ENCODE data around the gene SSBP4.
"Not testable (repeated sequence)": the region's sequence is repeated elsewhere in the genome, so short reads cannot be mapped to it uniquely, and the experiment has no call there.

Gene SSBP4

DNA sequence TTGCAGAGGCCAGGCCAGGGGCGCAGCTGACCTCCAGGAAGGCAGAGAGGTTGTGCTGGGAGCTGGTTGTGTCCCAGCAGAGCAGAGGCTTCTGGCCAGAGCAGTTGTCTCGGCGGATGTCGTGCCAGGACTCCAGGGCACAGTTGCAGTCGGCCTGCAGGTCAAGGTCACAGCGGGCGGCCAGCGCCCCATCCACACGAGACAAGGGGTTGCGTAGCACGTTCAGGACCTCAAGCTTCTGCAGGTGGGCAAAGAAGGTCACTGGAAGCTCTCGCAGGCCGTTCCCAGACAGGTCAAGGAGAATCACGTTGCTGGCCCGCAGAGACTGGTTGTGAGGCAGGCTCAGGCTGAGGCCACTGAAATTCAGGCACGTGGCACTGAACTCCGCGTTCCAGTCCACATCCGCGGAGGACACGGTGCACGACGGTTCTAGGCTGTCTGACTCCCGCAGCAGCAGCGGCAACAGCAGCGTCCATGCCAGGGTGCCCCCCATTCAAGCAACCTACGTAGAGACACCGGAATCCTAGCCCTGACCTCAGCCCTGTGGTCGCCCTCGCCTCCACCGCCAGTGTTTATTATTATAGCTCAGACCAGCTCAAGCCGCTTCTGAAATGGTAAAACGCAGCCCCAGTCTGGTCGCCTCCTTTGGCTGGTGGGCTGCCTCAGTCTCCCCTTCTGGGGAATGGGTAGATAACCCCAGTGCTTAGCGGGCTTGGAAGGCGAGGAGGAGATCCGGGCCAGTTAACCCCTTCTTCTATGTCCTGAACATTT, 22.5 kb upstream of the SSBP4 start:
- no peak for DNase-seq

DNA sequence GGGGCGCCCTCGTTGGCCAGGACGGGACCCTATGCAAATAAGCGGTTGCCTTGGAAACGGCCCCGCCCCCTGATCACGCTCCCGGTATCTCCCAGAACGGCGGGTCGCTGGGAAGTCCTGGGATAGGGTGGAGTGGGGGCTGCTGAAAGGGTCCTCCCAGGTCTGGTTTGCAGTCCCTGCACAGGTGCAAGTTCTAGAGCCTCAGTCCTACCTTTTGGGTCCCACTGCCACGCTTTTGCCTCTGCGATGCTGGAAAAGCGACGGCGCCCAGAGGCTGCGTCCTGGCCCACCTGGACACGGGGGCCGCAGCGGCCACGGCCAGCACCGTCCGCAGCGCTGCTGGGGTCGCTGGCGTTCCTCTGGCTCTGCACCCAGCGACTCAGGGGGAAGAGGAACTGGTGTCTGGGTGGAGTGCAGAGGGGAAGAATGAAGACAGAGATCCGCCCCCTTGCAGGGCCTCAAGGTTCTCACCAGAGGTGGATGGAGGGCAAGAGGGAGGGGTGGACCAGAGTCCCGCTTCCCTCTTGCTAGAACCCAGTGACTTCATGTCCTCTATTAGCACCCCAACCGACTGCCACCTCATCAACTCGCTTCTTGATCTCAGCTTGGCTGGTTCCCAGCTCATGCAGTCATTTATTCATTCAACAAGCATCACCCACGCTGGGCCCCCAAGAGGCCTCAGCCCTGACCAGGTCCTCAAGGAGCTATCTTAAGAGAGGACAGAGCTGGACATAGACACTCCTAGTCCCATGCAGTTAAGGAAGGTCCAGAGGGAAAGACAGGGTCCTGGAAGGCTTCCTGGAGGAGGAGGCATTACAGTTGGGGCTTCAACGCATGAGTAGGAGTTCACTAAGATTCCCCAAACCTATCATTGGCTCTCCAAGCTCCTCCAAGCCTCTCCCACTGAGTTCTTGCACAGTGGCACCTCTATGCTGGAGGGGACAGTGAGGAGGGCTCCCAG, 21.7 kb upstream of the SSBP4 start, which contains the start of gene LRRC25:
LRRC25 (minus strand) TSS at position 381 of the 961 bp plus-strand sequence. CDS start 659 bp downstream, outside the sequence.
- DNase-seq = no peak

DNA sequence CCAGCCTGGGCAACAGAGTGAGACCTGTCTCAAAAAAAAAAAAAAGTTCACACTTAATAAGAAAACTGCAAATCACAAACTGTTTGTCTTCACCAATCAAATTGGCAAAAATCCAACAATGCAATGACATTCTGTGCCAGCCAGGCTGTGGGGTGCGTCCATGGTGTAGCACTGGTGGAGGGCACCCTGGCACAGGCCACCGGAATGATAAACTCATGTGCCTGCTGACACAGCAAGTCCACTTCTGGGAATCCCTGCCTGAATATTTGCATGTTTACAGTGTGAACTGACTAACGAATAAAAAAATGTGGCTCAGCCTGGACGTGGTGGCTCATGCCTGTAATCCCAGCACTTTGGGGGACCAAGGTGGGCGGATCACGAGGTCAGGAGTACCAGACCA, 20.2 kb upstream of the SSBP4 start:
- no peak for DNase-seq

DNA sequence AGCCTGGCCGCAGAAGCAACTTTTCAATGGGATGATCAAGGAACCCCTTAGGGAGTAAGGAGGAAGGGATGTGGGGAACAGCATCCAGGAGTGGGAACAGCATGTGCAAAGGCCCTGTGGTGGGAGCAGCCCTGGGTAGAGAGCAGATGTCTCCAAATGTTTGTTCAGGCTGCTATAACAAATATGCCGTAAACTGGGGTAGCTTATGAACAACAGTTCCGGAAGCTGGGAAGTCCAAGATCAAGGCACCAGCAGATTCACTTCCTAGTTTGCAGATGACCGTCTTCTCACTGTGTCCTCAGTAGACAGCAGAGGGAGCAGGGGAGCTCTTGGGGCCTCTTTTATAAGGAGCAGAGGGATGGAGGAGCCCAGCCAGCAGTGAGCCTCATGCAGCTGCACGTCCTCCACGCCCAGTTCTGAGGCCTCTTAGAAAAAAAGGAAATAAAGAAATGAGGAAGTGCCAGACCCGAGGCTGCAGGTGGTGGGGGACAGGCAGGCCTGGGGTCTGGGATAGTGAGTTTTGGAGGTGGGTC, 17.6 kb upstream of the SSBP4 start:
- no peak for DNase-seq

DNA sequence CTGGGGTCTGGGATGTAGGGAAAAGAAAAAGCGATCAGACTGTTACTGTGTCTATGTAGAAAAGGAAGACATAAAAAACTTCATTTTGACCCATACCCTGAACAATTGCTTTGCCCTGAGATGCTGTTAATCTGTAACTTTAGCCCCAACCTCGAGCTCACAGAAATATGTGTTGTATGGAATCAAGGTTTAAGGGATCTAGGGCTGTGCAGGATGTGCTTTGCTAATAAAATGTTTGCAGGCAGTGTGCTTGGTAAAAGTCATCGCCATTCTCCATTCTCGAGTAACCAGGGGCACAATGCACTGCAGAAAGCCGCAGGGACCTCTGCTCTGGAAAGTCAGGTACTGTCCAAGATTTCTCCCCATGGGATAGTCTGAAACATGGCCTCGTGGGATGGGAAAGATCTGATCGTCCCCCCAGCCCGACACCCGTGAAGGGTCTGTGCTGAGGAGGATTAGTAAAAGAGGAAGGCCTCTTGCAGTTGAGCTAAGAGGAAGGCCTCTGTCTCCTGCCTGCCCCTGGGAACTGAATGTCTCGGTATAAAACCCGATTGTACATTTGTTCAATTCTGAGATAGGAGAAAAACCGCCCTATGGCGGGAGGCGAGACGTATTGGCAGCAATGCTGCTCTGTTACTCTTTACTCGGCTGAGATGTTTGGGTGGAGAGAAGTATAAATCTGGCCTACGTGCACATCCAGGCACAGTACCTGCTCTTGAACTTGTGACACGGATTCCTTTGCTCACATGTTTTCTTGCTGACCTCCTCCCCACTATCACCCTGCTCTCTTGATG, 16.5 kb upstream of the SSBP4 start:
- DNase-seq = not testable (repeated sequence)

DNA sequence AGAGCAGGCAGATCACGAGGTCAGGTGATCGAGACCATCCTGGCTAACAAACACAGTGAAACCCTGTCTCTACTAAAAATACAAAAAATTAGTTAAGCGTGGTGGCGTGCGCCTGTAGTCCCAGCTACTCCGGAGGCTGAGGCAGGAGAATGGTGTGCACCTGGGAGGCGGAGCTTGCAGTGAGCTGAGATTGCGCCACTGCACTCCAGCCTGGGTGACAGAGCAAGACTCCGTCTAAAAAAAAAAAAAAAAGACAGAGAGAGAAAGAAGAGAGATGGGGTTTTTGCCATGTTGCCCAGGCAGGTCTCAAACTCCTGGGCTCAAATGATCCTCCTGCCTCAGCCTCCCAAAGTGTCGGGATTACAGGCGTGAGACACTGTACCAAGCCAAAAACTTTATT, 13.4 kb upstream of the SSBP4 start:
- not testable (repeated sequence) for DNase-seq

DNA sequence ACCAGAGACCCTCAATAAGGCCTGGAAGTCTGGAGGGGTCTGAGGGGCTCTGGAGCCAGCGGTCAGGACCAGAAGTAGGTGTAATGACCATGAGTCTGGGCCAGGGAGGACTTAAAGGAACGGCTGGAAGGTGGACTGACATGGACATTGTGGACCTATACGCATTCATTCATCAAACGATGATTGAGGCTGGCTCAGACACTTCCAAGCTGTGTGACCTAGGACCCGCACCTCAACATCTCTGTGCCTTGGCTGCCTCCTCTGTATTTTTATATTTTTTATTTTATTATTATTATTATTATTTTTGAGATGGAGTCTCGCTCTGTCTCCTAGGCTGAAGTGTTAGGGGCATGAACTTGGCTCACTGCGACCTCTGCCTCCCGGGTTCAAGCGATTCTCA, 12.4 kb upstream of the SSBP4 start:
- DNase-seq = no peak

DNA sequence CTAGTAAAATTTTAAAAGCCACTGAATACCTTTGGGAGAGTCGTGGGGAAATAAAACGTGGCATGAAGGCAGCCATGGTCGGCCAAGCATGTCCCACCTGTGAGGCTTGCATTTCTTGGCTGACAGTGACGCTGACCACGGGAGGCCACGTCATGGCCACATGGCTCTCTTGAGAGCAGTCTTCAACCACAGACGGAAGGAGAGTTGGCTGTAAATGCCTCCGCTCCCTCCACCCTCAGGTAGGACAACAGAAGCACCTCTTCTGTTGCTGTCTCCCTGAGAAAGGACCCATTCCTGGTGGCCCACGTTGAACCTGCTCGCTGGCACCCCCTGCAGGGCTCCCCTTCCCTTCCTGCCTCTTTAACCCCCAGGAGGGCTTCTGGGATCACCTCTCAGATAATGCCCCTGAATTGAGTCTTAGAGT, 11.1 kb upstream of the SSBP4 start:
- DNase-seq = no peak

DNA sequence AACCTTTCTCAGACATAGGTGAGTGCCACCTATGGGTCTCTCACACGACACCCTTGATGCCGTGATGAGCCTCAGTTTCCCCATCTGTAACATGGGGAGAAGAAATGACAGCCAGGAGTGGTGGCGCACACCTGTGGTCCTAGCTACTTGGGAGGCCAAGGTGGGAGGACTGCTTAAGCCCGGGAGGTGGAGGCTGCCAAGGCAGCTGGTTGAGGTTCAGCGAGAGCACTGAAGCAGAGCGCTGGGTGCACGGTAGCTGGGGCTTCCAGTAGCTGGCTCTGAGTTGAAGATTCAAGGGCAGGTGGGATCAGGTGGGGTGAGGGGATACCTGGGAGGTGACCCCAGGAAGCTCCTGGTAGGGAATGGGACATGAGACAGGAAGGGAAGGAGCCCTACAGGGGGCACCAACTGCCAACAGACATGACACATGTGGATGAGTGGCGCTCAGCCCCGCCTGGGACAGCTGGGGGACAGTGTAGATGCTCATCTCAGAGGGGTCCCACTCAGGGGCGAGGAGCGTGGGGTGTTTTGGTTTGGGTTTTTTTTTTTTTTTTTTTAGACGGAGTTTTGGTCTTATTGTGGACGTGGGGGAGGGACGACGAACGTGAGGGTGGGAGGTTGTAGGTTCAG, 6.5 kb upstream of the SSBP4 start:
- no peak for DNase-seq

DNA sequence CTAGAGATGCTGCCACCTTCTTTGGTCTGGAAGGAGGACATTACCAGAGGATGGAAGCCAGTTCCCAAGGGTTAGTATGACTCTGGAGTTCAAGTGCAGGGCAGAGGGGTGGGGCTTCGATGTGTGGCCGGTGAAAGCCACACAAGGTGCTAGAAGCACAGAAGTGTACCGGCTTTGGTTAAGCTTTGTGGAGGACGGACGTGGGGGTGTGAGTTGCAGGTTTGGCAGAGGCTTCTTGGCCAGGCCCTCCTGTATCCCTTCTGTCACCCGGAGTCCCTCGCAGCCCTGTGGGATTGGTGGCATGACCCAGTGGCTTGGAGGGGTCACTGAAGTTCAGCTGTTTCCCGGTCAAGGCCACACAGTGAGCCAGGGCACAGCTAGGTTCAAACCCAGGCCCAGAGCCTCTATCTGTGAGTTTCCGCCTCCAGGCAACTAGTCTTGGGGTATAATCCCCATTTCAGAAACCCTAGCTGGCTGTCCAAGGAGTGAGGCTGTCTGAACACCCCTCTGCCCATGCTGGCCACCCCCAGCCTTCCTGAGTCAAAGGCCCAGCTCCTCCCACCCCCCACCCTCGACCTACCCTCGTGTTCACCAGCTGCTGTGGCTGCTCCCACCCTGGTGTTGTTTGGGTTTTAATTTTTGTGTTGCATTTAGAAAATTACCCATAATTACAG, 4.6 kb upstream of the SSBP4 start:
- no peak for DNase-seq

DNA sequence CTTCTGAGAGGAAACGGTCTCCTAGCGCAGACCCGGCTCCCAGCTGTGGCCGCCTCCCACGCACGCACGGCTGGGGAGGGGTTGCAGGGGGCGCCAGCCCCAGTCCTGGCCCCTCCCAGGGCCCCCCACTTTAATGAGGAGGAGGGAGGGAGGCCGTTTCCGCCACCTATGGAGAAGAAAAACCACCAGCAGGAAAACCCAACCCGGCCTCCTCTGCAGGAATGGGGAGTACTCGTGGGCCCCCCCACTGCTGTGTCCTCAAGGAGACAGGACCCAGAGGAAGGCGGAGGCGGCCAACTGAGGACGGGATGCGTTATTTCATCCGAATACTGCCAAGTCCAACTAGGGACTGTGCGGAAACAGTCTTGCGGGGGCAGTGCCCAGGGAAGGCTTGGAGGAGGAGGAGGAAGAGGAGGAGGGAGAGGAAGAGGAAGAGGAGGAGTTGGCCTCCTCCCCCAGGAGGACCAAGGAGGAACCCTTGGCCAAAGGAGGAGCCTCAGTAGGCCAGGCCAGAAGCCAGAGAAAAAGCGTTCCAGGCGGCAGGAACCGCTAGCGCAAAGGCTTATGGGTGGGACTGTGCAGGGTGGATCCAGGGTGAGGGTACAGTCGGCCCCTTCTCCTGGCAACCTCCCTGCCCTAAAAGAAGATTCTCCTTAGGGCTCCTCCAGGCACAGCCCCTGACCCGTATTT, 3.9 kb upstream of the SSBP4 start:
- no peak for DNase-seq

DNA sequence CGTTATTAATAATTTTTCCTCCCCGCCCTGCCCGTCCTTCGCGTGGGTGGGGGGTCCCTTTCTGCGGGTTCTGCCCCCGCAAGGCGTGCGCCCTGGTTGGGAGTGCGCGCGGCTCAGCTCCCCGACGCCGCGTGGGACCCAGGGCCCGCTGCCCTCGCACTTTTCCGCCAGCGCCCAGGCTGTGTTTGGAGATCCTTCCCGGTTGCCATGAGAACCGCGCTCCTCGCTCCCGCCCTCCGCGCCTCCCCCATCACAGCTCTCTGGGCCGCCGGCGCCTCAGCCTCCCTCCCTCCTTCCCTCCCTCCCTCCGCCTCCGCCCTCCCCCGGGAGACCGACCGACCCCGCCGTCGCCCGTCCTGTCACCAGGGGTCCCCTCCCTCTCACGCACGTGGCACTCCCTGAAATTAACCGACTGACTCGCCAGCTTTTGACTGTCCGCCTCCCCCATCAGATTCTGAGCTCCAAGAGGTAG, 2.4 kb upstream of the SSBP4 start:
- peak; percentile 84 for DNase-seq

DNA sequence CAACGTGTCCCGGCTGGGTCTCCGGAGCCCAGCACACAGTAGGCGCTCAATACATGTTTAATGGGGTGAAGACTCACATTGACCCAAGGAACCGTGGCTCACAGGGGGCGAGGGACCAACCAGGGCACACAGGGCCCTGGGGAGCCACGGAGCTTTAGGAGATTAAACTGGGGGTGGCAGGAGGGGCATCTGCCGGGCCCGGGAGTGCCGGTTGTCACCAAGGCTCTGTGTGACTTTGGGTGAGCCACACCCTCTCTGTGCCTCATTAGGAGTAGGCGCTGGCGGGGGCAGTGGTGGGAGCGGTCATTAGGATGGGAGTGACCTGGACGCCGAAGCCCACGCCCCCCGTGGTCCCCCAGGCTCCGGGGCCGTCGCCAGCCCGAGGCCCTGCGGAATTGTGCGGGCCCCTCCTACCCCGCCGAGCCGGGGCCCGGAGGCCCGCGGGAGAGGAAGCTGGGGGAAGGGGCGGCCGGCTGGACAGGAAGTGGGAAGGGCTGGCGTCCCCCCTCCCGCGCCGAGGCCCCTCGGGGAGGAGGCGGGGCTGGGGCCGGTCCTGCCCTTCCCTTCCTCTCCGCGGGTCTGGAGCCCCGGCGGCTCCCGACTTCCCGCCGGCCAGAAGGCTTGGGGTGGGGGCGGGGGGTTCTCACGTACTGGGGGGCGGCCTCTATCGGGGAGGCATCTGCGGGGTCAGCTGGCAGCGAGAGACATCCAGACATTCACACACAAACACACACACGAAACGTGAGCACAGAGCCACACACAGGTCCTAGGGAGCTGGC, 1.8 kb upstream of the SSBP4 start:
- DNase-seq = no peak

DNA sequence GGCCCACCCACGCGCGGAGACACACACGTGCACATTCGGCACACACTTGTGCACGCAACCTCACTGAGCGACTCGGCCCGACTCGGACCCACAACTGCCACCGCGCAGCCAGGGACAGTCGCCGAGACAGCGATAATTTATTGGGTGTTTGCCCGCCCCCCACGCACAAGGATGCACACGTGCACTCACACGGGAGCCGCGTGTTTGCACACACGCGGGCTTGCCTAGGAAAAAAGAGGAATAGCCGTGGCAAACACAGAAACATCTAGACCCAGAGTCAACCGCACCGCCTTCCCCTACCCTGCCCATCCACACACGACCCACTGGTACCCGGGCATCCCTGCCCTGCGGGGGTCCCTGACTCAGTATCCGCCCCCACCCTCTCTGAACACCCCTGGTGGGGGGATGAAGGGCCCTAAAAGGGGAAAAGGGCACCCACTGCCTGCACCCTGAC, 1.1 kb upstream of the SSBP4 start:
- no peak for DNase-seq

DNA sequence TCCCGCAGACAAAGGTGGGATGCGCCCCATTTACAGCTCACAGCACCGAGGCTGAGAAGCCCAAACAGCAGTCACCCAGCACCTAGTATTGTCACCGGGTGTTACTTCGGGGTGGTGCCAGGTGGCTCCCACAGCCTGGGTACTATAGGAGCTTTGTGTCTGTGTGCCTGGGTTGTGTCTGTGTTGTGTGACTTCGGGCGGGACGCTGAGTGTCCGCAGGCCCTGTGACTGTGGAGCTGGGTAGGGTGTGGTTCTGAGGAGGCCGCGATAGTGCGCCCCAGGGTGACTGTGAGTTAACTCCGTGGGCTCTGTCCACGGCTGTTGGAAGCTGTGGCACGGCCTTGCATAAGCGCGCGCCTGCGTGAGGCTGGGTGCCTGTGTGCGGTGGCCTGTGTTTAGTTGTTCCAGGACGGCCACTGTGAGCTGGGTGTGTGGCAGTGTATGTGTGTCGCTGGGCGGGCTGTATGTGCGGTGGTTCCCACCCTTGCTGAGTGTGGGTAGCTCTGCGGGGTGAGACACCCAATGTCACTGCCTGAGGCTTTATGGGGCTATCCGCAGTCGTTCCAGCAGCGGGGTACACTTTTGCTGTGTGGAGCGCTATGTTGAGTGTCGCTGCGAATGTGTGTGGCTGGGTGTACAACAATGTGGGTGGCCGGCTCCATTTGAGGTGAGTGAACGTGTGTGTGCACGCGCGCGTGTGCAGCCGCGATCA, 559 bp upstream of the SSBP4 start:
- peak; percentile 61 for DNase-seq

DNA sequence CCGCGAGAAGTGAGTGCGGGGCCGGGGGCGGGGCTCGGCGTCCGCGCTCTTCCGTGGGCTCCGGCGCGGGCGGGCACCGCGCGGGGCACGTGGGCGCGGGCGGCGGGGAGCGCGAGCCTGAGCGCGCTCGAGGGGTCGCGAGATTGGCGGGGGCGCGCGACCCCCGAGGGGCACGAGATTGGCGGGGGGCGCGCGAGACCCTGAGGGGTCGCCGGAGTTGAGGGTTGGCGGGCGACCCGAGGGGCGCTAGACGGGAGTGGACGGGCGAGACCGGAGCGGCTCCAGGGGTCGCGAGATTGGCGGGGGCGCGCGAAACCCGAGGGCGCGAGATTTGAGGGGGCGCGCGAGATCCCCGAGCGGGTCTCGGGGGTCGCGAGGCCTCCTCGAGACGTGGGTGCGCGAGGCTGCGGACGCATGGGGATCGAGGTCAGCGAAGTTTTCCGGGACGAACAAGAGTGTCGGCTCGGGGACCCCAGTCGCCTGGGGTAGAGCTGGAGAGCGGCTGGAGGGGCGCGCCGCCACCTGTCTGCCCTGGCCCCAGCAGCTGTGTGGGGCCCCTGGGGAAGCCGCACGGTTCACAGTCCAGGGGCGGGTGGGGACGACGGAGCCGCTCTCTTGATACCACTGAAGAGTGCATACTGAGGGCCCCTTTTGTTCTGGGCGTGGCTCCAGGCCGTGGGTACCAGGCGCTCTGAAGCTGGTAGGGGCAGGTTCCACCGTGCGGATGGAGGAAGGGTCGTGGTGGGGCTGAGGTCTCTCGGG, 682 bp downstream of the SSBP4 start:
- peak; percentile 54 for DNase-seq

DNA sequence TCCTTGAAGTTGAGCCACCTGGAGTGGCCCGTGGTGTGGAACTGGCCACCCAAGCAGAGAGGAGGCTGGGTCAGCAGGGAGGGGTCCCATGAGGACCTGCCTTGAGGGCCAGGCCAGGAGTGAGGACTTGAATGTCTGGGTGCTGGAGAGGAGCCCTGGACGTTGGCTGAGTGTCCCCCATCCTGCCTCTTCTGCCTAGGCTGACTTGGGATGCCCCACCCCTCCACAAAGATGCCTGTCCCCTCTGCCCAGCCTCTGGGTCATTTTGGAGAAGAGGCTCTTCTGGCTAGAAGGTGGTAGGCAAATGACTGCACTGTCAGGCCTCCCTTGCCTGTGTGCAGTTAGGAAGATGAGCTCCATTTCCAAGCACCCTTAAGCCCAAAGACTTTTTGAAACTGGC, 1.7 kb downstream of the SSBP4 start:
- no peak for DNase-seq

DNA sequence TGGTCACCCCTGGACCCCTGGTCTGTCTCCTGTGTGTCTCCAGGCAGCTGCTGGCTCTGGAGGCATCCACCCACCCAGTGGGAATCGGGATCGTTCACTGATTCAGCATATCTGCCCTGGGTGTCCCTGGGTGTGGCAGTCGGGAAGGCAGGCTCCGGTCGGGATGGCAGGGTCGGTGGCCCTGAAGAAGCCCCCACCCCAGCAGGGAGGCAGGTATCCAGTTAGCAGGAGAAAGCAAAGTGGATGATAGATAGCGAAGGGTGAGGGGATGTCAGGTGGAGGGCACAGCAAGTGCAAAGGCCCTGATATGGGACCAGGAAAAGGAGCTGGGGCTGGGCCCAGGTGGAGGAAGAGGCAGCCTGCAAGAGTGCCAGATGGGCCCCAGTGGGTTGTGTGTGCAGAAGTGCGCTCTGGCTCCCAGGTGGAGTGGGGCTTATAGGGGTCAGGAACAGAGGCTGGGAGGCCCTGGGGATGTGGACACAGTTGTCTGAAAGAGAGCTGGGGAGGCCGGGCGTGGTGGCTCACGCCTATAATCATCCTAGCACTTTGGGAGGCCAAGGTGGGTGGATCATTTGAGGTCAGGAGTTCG, 2.3 kb downstream of the SSBP4 start:
- no peak for DNase-seq
